C4-2B (cell line): ENCODE measurements around the gene SND1.

ENCODE experiments used
- H3K27ac ChIP-seq: fragments of 450-650 bp; 2 replicates; pipeline ENCODE4 v1.5.1; 2017
- CTCF ChIP-seq: fragments of 450-650 bp; conservative IDR thresholded peaks from 2 replicates; pipeline ENCODE4 v1.5.1; 2017; ENCODE audit warnings: mild to moderate bottlenecking
- ZFX ChIP-seq: fragments of 450-650 bp; IDR thresholded peaks from 2 replicates; pipeline ENCODE4 v1.6.1; 2017

The SND1 gene

GRCh38 chr7:128004623-128005022 lies 352.6 kb downstream of the SND1 start:
- TF ChIP-seq ZFX (no peak), CTCF (no peak)

DNA sequence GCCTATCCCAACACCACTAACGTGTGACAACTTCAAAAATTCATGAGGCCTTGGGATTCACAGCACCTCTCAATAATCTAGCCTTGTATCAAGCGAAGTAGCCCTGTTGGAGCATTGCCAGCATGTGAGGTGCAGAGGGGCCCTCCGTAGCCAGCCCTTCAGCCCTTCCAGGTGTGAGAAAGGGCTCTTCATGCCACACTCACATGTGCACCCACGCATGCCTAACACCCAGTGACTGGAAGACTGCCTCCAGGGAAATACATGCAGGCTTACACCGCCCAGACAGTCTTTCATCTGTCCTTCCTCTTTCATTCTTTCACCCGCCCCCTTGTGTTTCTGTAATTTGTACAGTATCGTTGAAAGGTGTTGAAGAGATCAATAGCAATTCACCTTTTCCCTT lies 353.1 kb downstream of the SND1 start:
- no peak overlapping the region for H3K27ac ChIP-seq
- no peak for TF ChIP-seq CTCF

More at GRCh38 chr7:128004623-128005022, 352.6 kb downstream of the SND1 start:
- H3K27ac ChIP-seq: no peak overlapping the region

DNA sequence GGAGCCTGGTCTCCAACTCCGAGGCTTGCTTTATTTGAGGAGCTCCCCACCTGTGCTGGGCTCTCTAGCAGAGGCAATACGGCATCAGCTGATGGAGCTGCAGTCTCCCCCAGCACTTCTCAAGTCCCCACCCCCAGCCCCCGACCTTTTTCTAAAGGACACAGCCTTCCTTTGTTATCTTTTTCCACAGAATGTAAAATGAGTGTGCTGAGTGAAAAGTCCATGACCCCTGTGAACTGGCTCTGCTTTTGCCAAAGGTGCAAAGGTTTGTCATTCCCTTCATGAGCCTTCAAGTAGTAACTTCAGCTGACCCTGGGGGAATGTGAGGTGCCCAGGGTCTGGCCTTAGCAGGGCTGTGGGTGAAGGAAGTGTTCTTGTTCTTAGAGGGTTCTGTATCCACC lies 353.8 kb downstream of the SND1 start:
- TF ChIP-seq ZFX (no peak), CTCF (no peak)
- no peak overlapping the region for H3K27ac ChIP-seq

DNA sequence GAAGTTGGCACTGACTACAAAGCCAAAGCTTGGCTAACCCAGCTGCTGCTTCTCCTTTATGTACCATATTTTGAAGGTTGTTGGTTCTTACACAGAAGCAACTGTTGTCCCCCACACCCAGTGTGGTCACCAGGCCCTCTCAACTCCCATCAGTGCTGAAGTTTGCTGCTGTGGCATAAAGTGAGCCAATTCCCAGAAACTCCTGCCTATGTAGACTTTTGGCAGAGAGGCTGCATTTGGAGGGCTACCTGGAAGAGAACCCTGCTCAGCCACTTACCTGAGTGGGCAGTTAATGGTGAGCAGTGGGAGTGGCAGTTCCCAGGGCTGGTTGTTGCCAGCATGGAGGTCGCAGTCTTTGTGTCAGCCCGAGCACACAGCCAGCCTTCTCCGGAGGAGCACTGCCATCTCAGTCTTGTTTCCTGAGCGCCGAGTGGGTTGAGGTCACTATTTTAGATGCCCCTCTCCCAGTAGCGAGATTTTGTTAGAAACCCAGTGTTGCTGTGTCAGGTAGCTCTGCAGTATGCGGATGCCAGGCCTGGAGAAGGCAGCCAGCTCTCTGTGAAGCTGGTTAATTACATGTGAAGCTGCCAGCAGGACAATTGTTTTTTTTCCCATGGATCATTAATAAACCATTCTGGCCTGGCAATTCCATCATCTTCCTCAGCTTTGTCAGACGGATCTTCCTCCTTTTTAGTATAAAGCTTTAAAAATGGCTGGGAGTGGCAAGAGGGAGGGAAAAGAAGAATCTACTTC lies 354.7 kb downstream of the SND1 start:
- no peak for TF ChIP-seq ZFX
- no peak for TF ChIP-seq CTCF
- no peak overlapping the region for H3K27ac ChIP-seq

DNA sequence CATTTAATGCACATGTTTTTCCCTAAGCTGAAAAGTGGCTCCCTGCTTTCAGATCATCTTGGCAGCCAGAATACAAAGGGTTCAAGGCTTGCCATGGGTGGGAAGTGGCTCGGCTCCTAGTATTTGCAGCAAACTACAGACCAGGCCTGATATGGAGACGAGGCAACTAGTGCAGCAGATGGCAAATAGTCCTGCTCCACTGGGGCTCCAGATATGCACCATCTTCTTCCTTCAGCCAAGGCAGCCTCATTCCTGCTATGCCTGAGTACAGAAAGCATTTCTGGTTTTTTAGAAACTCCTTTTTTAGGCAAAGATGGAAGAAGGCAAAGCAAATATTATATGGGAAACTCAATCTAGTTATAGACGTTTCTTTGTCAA lies 355.3 kb downstream of the SND1 start:
- TF ChIP-seq CTCF (no peak), ZFX (no peak)
- no peak overlapping the region for H3K27ac ChIP-seq

GRCh38 chr7:128008141-128008540 lies 356.1 kb downstream of the SND1 start:
- no peak for TF ChIP-seq CTCF
- no peak for TF ChIP-seq ZFX
- H3K27ac ChIP-seq: no peak overlapping the region

DNA sequence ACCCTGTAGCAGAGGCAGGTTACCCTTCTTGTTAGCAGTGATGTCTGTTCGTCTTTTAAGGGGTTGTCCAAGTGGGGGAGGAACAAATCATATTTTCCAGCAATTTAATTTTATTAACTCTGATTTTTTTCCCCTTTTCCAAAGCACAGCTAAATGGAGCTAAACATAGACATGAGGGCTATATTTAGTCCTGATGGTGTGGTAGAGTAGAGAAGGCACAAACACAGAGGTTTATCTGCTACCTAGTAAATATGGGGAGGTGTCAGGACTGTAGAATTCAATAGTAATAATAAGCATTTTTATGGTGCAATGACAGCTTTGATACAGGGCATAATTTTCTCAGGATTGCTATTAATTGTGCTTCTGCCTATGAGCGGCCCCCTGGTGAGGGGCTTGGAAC lies 356.8 kb downstream of the SND1 start:
- TF ChIP-seq CTCF: no peak
- no peak for TF ChIP-seq ZFX

More for the DNA sequence above, 356.8 kb downstream of the SND1 start:
- no peak overlapping the region for H3K27ac ChIP-seq
